ENCODE data around the gene TK2. TPM values are rescaled to one million over a fixed set of nuclear protein-coding genes. Genes with fewer than 3 reads are reported as not detected.

Gene TK2
- total and polyA plus RNA-seq, 9 of the 15 experiments (the other 6 are each of a cell fraction or from before 2014, with no cell fraction given) = 1.1 to 10.2 (median 5.3) TPM

DNA sequence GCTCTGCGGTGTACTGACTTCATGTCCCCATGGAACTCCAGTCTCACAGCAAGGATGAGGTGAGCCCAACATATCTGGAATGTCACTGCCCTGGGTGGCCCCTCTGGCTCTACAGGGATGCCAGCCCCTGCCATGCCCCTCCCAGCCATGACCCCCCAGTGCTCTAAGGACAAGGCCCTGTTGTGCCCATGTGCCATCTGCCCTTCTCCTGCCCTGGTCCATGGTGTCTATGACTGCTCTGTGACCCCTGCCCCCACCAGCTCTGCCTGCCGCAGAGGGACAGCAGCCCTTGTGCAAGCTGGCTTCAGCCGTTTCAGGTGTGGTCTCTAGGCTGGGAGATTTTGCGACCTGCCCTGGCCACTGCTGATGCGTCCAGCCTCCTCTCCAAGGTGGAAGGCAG, 40.3 kb downstream of the TK2 start:
- Histone ChIP-seq H3K79me2 (ENCODE audit: control insufficient read depth, insufficient read depth, low read length) (no peaks in the 10 kb centered on the region), H3K4me1 (replicated peaks in 1 of 2; ENCODE audit: control insufficient read depth in 2 of 2, insufficient read depth in 2 of 2, low read length in 2 of 2) (peaks cover 10 to 13% of the 10 kb centered on the region in 2 experiments; a peak in 3 of 5 replicates), H2AFZ (ENCODE audit: low read depth, low read length) (no peak overlapping the region), H3K9me3 (replicated peaks; ENCODE audit: control insufficient read depth, insufficient read depth, low read depth, low read length) (no peaks in the 10 kb centered on the region), H3K4me2 (ENCODE audit: insufficient read depth, low read length) (no peak overlapping the region), H3K9me1 (ENCODE audit: control insufficient read depth, insufficient read depth, low read length) (no peaks in the 10 kb centered on the region), H3K9ac (ENCODE audit: insufficient read depth in 1 of 2, low read depth in 2 of 2, low read length in 2 of 2) (no peak overlapping the region), H4K20me1 (replicated peaks; ENCODE audit: control insufficient read depth, insufficient read depth, low read length) (no peaks in the 10 kb centered on the region), H3K4me3 (no peak overlapping the region), H3K36me3 (ENCODE audit: control insufficient read depth, insufficient read depth, low read length) (no peaks in the 10 kb centered on the region; the same call in 2 of the 3 replicates), H3K27ac (ENCODE audit: extremely low read depth, low read depth, low read length) (no peak overlapping the region), H3K27me3 (ENCODE audit: control insufficient read depth in 2 of 2, insufficient read depth in 2 of 2, low read length in 2 of 2) (no peaks in the 10 kb centered on the region)
- intact Hi-C loops (cut with micrococcal nuclease) (no loop called here), in situ Hi-C loops (cut with MboI) (no loop called here)
- no peak for DNase-seq (ENCODE audit: extremely low read depth in 1 of 4, low spot score in 3 of 4)
- no peak for FAIRE-seq
- ChIA-PET POLR2A (interaction anchor here (0.7 to 1.1 kb wide), 2 partner anchors 15 to 24 kb away, joined by 3 to 5 read pairs; no protein-coding TSS in a partner anchor), CTCF (ENCODE audit: low intra/inter-chr PET ratio) (no interaction called here)
- no TSS peak for BruUV-seq (replicated peaks)
- no peak for ATAC-seq
- 71% methylated on average over 5 of the region's 5 CpGs for WGBS (ENCODE audit: insufficient coverage, low coverage, missing lambda C conversion rate)
- TF ChIP-seq BRCA1 (IDR thresholded peaks at IDR 0.05) (no peak), BRCA1 (CRISPR knock-in tag; IDR thresholded peaks at IDR 0.05) (no peak), BRD4 (IDR thresholded peaks at IDR 0.05) (no peak), ZNF324 (CRISPR knock-in tag; IDR thresholded peaks at IDR 0.05) (no peak), FOSL1 (tag; conservative IDR thresholded peaks at IDR 0.05) (no peak), STAT5A (IDR thresholded peaks at IDR 0.05; ENCODE audit: borderline replicate concordance, low read length) (no peak), HMG20A (CRISPR knock-in tag; conservative IDR thresholded peaks at IDR 0.05) (no peak), TRIM24 (IDR thresholded peaks at IDR 0.05) (no peak), MYC (IDR thresholded peaks at IDR 0.05; ENCODE audit: low read depth, low read length) (no peak), MYC (CRISPR knock-in tag; IDR thresholded peaks at IDR 0.05; ENCODE audit: borderline replicate concordance, low read depth) (no peak)
- TF ChIP-seq, protein P1, sequence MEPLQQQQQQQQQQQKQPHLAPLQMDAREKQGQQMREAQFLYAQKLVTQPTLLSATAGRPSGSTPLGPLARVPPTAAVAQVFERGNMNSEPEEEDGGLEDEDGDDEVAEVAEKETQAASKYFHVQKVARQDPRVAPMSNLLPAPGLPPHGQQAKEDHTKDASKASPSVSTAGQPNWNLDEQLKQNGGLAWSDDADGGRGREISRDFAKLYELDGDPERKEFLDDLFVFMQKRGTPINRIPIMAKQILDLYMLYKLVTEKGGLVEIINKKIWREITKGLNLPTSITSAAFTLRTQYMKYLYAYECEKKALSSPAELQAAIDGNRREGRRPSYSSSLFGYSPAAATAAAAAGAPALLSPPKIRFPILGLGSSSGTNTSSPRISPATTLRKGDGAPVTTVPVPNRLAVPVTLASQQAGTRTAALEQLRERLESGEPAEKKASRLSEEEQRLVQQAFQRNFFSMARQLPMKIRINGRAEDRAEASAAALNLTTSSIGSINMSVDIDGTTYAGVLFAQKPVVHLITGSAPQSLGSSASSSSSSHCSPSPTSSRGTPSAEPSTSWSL (CRISPR knock-in tag; IDR thresholded peaks at IDR 0.05; ENCODE audit: borderline replicate concordance) = no peak
- TF ChIP-seq, protein P2, sequence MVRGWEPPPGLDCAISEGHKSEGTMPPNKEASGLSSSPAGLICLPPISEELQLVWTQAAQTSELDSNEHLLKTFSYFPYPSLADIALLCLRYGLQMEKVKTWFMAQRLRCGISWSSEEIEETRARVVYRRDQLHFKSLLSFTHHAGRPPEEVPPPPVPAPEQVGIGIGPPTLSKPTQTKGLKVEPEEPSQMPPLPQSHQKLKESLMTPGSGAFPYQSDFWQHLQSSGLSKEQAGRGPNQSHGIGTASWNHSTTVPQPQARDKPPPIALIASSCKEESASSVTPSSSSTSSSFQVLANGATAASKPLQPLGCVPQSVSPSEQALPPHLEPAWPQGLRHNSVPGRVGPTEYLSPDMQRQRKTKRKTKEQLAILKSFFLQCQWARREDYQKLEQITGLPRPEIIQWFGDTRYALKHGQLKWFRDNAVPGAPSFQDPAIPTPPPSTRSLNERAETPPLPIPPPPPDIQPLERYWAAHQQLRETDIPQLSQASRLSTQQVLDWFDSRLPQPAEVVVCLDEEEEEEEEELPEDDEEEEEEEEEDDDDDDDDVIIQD (CRISPR knock-in tag; IDR thresholded peaks at IDR 0.05) = no peak
- TF ChIP-seq, protein P3, sequence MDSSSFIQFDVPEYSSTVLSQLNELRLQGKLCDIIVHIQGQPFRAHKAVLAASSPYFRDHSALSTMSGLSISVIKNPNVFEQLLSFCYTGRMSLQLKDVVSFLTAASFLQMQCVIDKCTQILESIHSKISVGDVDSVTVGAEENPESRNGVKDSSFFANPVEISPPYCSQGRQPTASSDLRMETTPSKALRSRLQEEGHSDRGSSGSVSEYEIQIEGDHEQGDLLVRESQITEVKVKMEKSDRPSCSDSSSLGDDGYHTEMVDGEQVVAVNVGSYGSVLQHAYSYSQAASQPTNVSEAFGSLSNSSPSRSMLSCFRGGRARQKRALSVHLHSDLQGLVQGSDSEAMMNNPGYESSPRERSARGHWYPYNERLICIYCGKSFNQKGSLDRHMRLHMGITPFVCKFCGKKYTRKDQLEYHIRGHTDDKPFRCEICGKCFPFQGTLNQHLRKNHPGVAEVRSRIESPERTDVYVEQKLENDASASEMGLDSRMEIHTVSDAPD (CRISPR knock-in tag; IDR thresholded peaks at IDR 0.05) = no peak
- TF ChIP-seq, protein P4, sequence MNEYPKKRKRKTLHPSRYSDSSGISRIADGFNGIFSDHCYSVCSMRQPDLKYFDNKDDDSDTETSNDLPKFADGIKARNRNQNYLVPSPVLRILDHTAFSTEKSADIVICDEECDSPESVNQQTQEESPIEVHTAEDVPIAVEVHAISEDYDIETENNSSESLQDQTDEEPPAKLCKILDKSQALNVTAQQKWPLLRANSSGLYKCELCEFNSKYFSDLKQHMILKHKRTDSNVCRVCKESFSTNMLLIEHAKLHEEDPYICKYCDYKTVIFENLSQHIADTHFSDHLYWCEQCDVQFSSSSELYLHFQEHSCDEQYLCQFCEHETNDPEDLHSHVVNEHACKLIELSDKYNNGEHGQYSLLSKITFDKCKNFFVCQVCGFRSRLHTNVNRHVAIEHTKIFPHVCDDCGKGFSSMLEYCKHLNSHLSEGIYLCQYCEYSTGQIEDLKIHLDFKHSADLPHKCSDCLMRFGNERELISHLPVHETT (CRISPR knock-in tag; conservative IDR thresholded peaks at IDR 0.05 in 1 of 2, IDR thresholded peaks at IDR 0.05 in 1 of 2) = no peak
- TF ChIP-seq, protein P5, sequence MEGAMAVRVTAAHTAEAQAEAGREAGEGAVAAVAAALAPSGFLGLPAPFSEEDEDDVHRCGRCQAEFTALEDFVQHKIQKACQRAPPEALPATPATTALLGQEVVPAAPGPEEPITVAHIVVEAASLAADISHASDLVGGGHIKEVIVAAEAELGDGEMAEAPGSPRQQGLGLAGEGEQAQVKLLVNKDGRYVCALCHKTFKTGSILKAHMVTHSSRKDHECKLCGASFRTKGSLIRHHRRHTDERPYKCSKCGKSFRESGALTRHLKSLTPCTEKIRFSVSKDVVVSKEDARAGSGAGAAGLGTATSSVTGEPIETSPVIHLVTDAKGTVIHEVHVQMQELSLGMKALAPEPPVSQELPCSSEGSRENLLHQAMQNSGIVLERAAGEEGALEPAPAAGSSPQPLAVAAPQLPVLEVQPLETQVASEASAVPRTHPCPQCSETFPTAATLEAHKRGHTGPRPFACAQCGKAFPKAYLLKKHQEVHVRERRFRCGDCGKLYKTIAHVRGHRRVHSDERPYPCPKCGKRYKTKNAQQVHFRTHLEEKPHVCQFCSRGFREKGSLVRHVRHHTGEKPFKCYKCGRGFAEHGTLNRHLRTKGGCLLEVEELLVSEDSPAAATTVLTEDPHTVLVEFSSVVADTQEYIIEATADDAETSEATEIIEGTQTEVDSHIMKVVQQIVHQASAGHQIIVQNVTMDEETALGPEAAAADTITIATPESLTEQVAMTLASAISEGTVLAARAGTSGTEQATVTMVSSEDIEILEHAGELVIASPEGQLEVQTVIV (CRISPR knock-in tag; IDR thresholded peaks at IDR 0.05; ENCODE audit: borderline replicate concordance) = no peak
